Neutrophil (primary cell): ENCODE measurements around the gene SH3GLB2.

Source experiments
- H3K27ac ChIP-seq: fragments of 200-600 bp; sonication (generic); 2 replicates; pipeline ENCODE4 v1.5.1; 2016; ENCODE audit warnings: mild to moderate bottlenecking, moderate library complexity
- H3K27me3 ChIP-seq: fragments of 200-600 bp; sonication (generic); 2 replicates; pipeline ENCODE4 v1.6.0; 2016; ENCODE audit warnings: mild to moderate bottlenecking
- H3K36me3 ChIP-seq: fragments of 200-600 bp; sonication (generic); 2 replicates; pipeline ENCODE4 v1.5.1; 2017
- H3K4me1 ChIP-seq, 2 experiments: fragments of 200-600 bp in 1 of 2; sonication (generic) in 1 of 2; 1 replicate in 1 of 2; 2 replicates in 1 of 2; pipeline versions ENCODE4 v1.5.1 to v1.6.1; 2013 to 2016; ENCODE audit warnings: low read depth in 1 of 2, low read length in 1 of 2, mild to moderate bottlenecking in 1 of 2, moderate library complexity in 1 of 2; ENCODE audit not compliant: control insufficient read depth in 1 of 2, insufficient read depth in 1 of 2
- H3K4me3 ChIP-seq, 2 experiments: fragments of 200-600 bp in 1 of 2; sonication (generic) in 1 of 2; 1 replicate in 1 of 2; 2 replicates in 1 of 2; pipeline ENCODE4 v1.5.1; 2013 to 2016; ENCODE audit warnings: low read depth in 1 of 2, low read length in 1 of 2, mild to moderate bottlenecking in 1 of 2, moderate library complexity in 1 of 2
- H3K9me3 ChIP-seq: fragments of 200-600 bp; sonication (generic); 2 replicates; pipeline ENCODE4 v1.5.1; 2016
- CTCF ChIP-seq: fragments of 200-600 bp; sonication (generic); IDR thresholded peaks from 2 replicates; pipeline ENCODE4 v1.5.1; 2016; ENCODE audit warnings: antibody characterized with exemption

Gene SH3GLB2

GRCh38 chr9:129010267-129010975, 17.7 kb downstream of the SH3GLB2 start:
- Histone ChIP-seq H3K9me3 (no peaks in the 10 kb centered on the region), H3K36me3 (peaks cover 92% of the 10 kb centered on the region), H3K27ac (no peak overlapping the region), H3K4me1 (peaks cover 0 to 3% of the 10 kb centered on the region in 2 experiments), H3K4me3 (no peak overlapping the region), H3K27me3 (no peaks in the 10 kb centered on the region)
- no peak for TF ChIP-seq CTCF

GRCh38 chr9:129009584-129010141, 18.5 kb downstream of the SH3GLB2 start:
- H3K9me3 ChIP-seq: no peaks in the 10 kb centered on the region
- no peak for TF ChIP-seq CTCF
- H3K27ac ChIP-seq: no peak overlapping the region
- peaks cover 0 to 3% of the 10 kb centered on the region in 2 experiments for H3K4me1 ChIP-seq
- H3K36me3 ChIP-seq: peaks cover 98% of the 10 kb centered on the region
- no peak overlapping the region for H3K4me3 ChIP-seq
- H3K27me3 ChIP-seq: no peaks in the 10 kb centered on the region

- Histone ChIP-seq H3K27ac (no peak overlapping the region), H3K36me3 (peaks cover 92% of the 10 kb centered on the region), H3K4me1 (no peaks in the 10 kb centered on the region), H3K9me3 (no peaks in the 10 kb centered on the region), H3K4me3 (no peak overlapping the region), H3K27me3 (no peaks in the 10 kb centered on the region)
- TF ChIP-seq CTCF: no peak
These were observed 19.0 kb downstream of the SH3GLB2 start for GRCh38 chr9:129008986-129009583.

- H3K4me1 ChIP-seq: no peaks in the 10 kb centered on the region
- H3K27me3 ChIP-seq: no peaks in the 10 kb centered on the region
- peaks cover 88% of the 10 kb centered on the region for H3K36me3 ChIP-seq
- no peak for TF ChIP-seq CTCF
- no peak overlapping the region for H3K4me3 ChIP-seq
- H3K27ac ChIP-seq: no peak overlapping the region
- no peaks in the 10 kb centered on the region for H3K9me3 ChIP-seq
These were observed 19.6 kb downstream of the SH3GLB2 start for GRCh38 chr9:129008469-129008965.

DNA sequence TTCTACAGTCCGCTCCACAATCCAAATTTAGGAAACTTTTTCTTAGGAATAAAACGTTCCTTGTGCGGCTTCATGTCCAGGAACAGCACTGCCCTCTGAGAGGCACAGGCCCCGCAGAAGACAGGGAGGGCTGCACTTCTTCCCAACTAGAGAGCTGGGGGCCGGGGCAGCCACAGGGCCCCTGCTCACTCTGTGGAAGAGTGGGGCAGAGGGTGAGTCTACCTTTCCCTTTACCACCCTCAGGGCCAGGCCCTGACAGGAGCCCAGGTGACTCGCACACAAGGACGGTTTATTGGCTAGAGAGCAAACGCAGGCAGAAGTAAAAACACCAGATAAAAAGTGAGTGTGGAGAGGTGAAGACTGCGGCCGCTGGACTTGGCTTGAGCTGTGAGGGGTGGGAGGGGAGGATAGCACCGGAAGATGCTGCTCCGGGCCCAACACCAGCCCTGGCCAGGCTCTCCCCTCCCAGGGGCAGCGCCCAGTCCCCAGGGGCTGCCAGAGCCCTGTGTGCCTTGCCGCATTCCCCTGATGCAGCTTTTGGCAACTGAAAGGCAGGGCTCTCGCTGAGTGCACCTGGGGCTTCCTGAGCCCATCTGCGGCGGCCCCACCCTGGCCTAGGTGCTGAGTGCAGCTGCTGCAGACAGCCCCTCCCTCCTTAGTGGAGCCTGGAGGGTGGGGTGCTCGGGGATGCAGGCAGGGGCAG, 20.2 kb downstream of the SH3GLB2 start:
- no peaks in the 10 kb centered on the region for H3K27me3 ChIP-seq
- no peaks in the 10 kb centered on the region for H3K4me1 ChIP-seq
- TF ChIP-seq CTCF: no peak
- peaks cover 88% of the 10 kb centered on the region for H3K36me3 ChIP-seq
- no peak overlapping the region for H3K27ac ChIP-seq
- no peaks in the 10 kb centered on the region for H3K9me3 ChIP-seq
- H3K4me3 ChIP-seq: no peak overlapping the region
